Effector memory CD4-positive, alpha-beta T cell (primary cell): ENCODE measurements around the gene TAB2.

Source experiments
- DNase-seq, 3 donors: peaks; one replicate each; pipeline ENCODE4 v3.0.0-alpha.2; 2020
- H3K27ac ChIP-seq: 2 replicates; pipeline ENCODE4 v1.7.0; 2013; ENCODE audit warnings: mild to moderate bottlenecking, low read length, moderate library complexity; ENCODE audit not compliant: insufficient read depth, poor library complexity, severe bottlenecking
- H3K27me3 ChIP-seq: replicated peaks from 2 replicates; pipeline ENCODE4 v1.7.0; 2013; ENCODE audit warnings: mild to moderate bottlenecking, low read length; ENCODE audit not compliant: insufficient read depth, control insufficient read depth, poor library complexity, severe bottlenecking
- H3K36me3 ChIP-seq: 2 replicates; pipeline ENCODE4 v1.7.0; 2013; ENCODE audit warnings: mild to moderate bottlenecking, low read length, moderate library complexity; ENCODE audit not compliant: control insufficient read depth, insufficient read depth
- H3K4me1 ChIP-seq: 2 replicates; pipeline ENCODE4 v1.7.0; 2013; ENCODE audit warnings: low read length, mild to moderate bottlenecking; ENCODE audit not compliant: control insufficient read depth, insufficient read depth, poor library complexity, severe bottlenecking
- H3K4me3 ChIP-seq: 2 replicates; pipeline ENCODE4 v1.7.0; 2013; ENCODE audit warnings: low read length, low read depth, mild to moderate bottlenecking; ENCODE audit not compliant: insufficient read depth, poor library complexity, severe bottlenecking
- H3K9me3 ChIP-seq: 2 replicates; pipeline ENCODE4 v1.7.0; 2013; ENCODE audit warnings: mild to moderate bottlenecking, low read length, moderate library complexity; ENCODE audit not compliant: control insufficient read depth

TAB2 gene

GRCh38 chr6:149433405-149433804 is 115.9 kb downstream of the TAB2 start:
- H3K36me3 ChIP-seq, result no peaks in the 10 kb centered on the region
- no peak overlapping the region for H3K27ac ChIP-seq
- H3K9me3 ChIP-seq, result no peaks in the 10 kb centered on the region
- no peaks in the 10 kb centered on the region for H3K27me3 ChIP-seq
- no peaks in the 10 kb centered on the region for H3K4me1 ChIP-seq
- no peak overlapping the region for H3K4me3 ChIP-seq
- no peak for DNase-seq

- Histone ChIP-seq H3K4me1 (no peaks in the 10 kb centered on the region), H3K9me3 (no peaks in the 10 kb centered on the region), H3K4me3 (no peak overlapping the region), H3K27ac (no peak overlapping the region), H3K36me3 (no peaks in the 10 kb centered on the region), H3K27me3 (no peaks in the 10 kb centered on the region)
- no peak for DNase-seq
Measured at GRCh38 chr6:149433881-149434280, 116.4 kb downstream of the TAB2 start.

GRCh38 chr6:149435919-149436586 is 118.5 kb downstream of the TAB2 start:
- H3K27me3 ChIP-seq, result no peaks in the 10 kb centered on the region
- DNase-seq, result no peak
- H3K4me1 ChIP-seq, result no peaks in the 10 kb centered on the region
- H3K36me3 ChIP-seq, result no peaks in the 10 kb centered on the region
- H3K4me3 ChIP-seq, result no peak overlapping the region
- no peak overlapping the region for H3K27ac ChIP-seq
- no peaks in the 10 kb centered on the region for H3K9me3 ChIP-seq

- H3K36me3 ChIP-seq, result no peaks in the 10 kb centered on the region
- H3K4me1 ChIP-seq, result no peaks in the 10 kb centered on the region
- DNase-seq, result no peak
- H3K27ac ChIP-seq, result no peak overlapping the region
- H3K4me3 ChIP-seq, result no peak overlapping the region
- no peaks in the 10 kb centered on the region for H3K9me3 ChIP-seq
- no peaks in the 10 kb centered on the region for H3K27me3 ChIP-seq
Measured at GRCh38 chr6:149436647-149437046, 119.1 kb downstream of the TAB2 start.

GRCh38 chr6:149437212-149437611 is 119.7 kb downstream of the TAB2 start:
- H3K4me1 ChIP-seq, result no peaks in the 10 kb centered on the region
- no peaks in the 10 kb centered on the region for H3K27me3 ChIP-seq
- no peaks in the 10 kb centered on the region for H3K9me3 ChIP-seq
- no peaks in the 10 kb centered on the region for H3K36me3 ChIP-seq
- no peak overlapping the region for H3K27ac ChIP-seq
- H3K4me3 ChIP-seq, result no peak overlapping the region
- DNase-seq, result no peak

GRCh38 chr6:149438855-149439254 is 121.3 kb downstream of the TAB2 start:
- H3K4me1 ChIP-seq, result no peaks in the 10 kb centered on the region
- DNase-seq, result no peak
- H3K9me3 ChIP-seq, result no peaks in the 10 kb centered on the region
- H3K36me3 ChIP-seq, result no peaks in the 10 kb centered on the region
- H3K4me3 ChIP-seq, result no peak overlapping the region
- no peaks in the 10 kb centered on the region for H3K27me3 ChIP-seq
- no peak overlapping the region for H3K27ac ChIP-seq

- Histone ChIP-seq H3K27ac (no peak overlapping the region), H3K27me3 (no peaks in the 10 kb centered on the region), H3K4me1 (no peaks in the 10 kb centered on the region), H3K4me3 (no peak overlapping the region), H3K36me3 (no peaks in the 10 kb centered on the region), H3K9me3 (no peaks in the 10 kb centered on the region)
- DNase-seq, result no peak
Measured at GRCh38 chr6:149439626-149440025, 122.1 kb downstream of the TAB2 start.

GRCh38 chr6:149440735-149441671 is 123.5 kb downstream of the TAB2 start:
- Histone ChIP-seq H3K27ac (no peak overlapping the region), H3K9me3 (no peaks in the 10 kb centered on the region), H3K27me3 (no peaks in the 10 kb centered on the region), H3K4me3 (no peak overlapping the region), H3K4me1 (no peaks in the 10 kb centered on the region), H3K36me3 (no peaks in the 10 kb centered on the region)
- no peak for DNase-seq

- Histone ChIP-seq H3K4me1 (no peaks in the 10 kb centered on the region), H3K9me3 (no peaks in the 10 kb centered on the region), H3K4me3 (no peak overlapping the region), H3K27ac (no peak overlapping the region), H3K36me3 (no peaks in the 10 kb centered on the region), H3K27me3 (no peaks in the 10 kb centered on the region)
- DNase-seq, result no peak
Measured at GRCh38 chr6:149441740-149442139, 124.2 kb downstream of the TAB2 start.
